HG03175 (cell line): ENCODE results near the gene CSHL1.
"Not testable (repeated sequence)": the region's sequence is repeated elsewhere in the genome, so short reads cannot be mapped to it uniquely, and the experiment has no call there.

ENCODE experiments used
- ATAC-seq: cut with Tn5 transposase; IDR thresholded peaks from one replicate; pipeline ENCODE4 v1.9.1; 2021; ENCODE audit warnings: mild to moderate bottlenecking, moderate library complexity; ENCODE audit not compliant: unreplicated experiment

The CSHL1 gene

DNA sequence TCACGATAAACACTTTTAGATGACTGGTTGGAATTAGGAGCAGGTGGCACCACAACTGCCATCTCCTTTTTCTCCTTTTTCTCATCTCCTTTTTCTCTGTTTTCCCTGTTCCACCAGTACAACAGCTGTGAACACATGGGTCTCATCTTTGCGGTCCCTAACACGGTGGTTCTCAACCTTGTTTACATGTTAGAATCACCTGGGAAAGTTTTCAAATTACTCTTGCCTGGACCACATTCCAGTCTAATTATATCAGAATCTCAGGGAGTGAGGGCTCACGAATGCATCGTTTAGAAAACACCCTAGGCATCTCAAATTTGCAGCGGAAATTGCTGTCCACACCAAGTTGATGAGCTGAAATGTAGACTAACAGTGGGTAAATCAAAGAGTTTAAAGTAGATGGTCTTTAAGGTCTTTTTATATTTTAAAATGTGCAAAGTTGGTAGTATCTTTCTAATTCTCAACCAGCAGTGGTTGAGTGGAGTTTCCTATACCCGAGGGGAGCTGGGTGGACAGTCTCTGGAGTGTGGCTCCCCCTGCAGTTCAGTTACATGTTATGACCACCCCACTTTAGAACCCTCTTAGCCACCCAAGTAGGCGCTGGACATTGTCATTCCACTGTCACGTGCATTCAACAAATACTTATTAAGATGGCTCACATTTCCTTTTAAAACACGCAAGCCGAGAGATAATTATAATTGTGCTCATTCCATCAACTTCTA is 18.6 kb downstream of the CSHL1 start:
- ATAC-seq: not testable (repeated sequence)

DNA sequence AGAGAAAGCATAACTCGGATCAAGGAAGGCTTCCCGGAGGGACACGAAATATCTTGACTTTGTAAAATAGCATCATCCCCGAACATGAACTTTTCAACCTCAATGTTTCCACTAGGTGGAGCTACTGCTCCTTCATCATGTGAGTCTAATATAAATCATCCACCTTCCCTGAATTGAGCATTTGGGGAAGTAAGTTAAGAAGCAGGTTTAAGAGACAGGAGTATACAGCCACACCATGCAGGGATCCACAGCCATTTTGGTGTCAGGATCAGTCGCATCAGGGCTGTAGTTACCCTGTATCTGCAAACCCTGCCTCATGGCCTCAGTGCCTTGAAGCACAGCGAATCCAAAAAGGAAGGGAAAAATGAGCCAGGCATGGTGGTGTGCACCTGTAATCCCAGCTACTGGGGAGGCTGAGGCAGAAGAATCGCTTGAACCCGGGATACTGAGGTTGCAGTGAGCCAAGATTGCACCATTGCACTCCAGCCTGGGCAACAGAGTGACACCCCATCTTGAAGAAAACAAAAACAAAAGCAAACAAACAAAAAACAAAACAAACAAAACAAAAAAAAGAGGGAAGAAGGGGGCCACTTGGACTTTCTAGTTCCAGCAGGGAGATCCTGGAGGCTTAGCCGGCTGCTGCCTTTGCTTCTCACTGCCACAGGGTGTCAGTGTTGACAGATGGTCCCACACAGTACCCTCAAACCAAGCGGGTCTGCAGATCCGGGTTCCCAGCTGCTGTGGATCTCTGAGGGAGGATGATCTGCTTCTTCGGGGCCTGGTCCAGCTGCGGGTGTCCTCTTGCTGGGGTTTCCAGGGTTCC is 21.8 kb downstream of the CSHL1 start:
- ATAC-seq: not testable (repeated sequence)

DNA sequence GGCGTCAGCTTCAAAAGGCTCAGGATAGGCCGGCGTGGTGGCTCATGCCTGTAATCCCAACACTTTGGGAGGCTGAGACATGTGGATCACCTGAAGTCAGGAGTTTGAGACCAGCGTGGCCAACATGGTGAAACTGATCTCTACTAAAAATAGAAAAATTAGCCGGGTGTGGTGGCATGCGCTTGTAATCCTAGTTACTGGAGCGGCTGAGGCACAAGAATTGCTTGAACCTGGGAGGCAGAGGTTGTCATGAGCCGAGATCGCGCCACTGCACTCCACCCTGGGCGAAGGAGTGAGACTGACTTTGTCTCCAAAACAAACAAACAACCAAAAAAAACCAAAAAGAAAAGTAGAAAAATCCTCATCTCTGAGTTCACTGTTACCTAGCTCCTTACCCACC is 25.9 kb downstream of the CSHL1 start:
- not testable (repeated sequence) for ATAC-seq

DNA sequence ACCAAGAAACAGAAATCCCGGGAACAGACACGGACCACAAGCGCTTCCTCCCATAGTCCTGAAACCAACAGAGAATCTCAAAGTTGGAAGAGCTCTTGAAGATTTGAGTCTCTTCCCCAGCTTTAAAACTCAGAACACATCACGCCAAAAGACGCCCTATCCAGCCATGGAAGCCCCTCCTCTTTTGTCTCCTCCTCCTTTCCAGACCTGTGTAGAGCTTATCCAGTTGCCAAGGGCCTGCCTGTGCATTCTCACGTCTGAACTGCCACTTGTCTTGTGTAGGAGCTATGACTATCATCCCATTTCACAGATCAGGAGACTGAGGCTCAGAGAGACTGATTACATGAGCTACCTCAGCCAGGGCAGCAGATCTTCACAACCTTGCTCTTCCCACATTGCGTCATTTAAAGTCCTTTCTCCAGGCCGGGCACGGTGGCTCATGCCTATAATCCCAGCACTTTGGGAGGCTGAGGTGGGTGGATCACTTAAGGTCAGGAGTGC is 28.4 kb downstream of the CSHL1 start:
- not testable (repeated sequence) for ATAC-seq

DNA sequence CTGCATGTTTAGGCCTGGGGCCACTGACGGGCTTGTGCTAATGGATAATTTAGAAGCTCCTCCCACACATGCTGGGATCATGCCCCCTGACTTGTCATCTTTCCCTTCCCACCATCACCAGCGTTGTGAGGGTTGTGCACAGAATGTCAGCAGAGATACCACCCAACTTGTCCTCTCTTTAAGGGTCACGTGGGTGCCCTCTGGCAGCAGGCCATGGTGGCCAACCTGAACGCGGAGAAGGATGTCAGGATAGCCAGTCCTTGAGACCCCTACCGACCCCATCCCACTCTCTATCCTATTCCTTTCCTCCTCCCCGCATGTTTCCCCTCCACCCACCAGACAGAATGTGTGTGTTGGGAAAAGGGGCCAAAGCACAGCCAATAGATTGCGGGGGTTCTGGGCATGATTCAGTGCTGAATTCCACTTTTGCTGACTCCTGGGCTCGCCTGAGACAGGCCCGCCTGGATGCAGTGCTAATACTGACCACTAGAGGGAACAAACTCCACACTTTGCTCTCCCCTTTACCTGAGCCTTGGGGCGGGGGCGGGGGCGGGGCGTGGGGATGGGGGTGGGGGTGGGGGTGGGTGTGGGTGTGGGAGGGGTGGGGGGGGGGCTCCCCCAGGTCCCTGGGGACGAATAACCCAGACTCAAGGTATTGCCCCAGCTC is 29.0 kb downstream of the CSHL1 start, which contains the start of gene GH2:
Gene GH2, minus strand, starts transcription at position 10 of the 667 bp plus-strand sequence. CDS start 143 bp downstream, outside the sequence.
- ATAC-seq: no peak

DNA sequence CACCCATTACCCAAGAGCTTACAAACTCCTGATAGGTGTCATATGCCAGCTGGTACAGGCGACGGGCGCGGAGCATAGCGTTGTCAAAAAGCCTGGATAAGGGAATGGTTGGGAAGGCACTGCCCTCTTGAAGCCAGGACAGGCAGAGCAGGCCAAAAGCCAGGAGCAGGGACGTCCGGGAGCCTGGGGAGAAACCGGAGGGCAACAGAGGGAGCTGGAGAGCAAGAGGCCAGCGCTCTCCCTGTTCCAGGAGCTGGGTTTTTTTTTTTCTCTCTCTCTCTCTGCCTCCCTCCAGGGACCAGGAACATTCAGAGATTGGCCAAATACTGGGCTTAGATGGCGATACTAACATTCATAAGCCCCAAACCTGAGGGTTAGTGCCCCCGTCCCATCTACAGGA is 29.7 kb downstream of the CSHL1 start:
- ATAC-seq: not testable (repeated sequence)

DNA sequence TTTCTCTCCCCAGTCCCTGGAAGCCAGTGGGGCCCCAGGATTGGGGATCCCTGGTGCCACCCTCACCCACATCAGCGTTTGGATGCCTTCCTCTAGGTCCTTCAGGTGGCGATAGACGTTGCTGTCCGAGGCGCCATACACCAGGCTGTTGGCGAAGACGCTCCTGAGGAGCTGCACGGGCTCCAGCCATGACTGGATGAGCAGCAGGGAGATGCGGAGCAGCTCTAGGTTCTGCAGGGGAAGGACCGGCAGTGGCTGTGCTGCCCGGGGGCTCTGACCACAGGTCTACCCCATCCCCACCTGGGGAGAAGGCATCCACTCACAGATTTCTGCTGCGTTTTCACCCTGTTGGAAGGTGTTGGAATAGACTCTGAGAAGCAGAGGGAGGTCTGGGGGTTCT is 30.4 kb downstream of the CSHL1 start:
- ATAC-seq: no peak

DNA sequence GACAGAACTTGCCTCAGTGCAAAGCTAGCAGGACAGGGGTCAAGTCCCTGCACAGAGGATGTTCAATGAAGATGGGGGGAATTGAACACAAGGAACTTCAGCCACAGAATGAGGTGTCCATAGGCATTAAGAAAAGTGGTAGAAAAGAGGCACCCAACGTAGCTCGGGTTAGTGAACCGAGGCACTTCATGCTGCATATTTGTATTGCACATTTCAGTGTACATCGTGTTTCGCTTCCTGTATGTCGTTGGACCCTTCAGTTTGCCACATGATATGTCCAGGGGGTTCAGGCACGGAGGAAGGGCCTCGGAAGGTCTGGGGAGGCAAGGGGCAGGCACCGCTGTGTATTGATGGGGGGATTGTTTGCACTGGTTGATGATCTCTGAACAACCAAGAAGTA is 32.6 kb downstream of the CSHL1 start:
- not testable (repeated sequence) for ATAC-seq

DNA sequence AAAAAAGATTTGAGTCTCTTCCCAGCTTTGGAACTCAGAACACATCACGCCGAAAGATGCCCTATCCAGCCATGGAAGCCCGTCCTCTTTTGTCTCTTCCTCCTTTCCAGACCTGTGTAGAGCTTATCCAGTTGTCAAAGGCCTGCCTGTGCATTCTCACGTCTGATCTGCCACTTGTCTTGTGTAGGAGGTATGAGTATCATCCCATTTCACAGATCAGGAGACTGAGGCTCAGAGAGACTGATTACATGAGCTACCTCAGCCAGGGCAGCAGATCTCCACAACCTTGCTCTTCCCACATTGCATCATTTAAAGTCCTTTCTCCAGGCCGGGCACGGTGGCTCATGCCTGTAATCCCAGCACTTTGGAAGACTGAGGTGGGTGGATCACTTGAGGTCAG is 36.4 kb downstream of the CSHL1 start:
- not testable (repeated sequence) for ATAC-seq

DNA sequence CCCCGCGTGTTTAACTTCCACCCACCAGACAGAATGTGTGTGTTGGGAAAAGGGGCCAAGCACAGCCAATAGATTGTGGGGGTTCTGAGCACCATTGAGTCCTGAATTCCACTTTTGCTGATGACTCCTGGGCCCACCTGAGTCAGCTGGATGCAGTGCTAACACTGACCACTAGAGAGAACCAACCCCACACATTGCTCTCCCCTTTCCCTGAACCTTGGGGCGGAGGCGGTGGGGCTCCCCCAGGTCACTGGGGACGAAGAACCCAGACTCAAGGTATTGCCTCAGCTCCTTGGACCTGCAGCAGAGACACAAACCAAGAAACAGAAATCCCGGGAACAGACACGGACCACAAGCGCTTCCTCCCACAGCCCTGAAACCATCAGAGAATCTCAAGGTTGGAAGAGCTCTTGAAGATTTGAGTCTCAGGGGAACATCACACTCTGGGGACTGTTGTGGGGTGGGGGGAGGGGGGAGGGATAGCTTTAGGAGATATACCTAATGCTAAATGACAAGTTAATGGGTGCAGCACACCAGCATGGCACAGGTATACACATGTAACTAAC is 36.9 kb downstream of the CSHL1 start:
- not testable (repeated sequence) for ATAC-seq

DNA sequence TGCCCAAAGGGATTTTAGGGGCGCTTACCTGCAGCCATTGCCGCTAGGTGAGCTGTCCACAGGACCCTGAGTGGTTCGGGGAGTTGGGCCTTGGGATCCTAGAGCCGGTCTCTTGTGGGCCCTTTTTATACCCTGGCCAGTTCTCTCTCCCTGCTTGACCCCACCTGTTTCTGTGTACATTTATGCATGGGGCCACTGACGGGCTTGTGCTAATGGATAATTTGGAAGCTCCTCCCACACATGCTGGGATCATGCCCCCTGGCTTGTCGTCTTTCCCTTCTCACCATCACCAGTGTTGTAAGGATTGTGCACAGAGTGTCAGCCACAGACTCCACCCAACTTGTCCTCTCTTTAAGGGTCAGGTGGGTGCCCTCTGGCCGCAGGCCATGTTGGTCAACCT is 37.5 kb downstream of the CSHL1 start, which contains the start of gene CSH2:
Gene CSH2, minus strand, starts transcription at position 101 of the 400 bp plus-strand sequence. Its CDS starts 63 bp downstream, at position 38.
- not testable (repeated sequence) for ATAC-seq

DNA sequence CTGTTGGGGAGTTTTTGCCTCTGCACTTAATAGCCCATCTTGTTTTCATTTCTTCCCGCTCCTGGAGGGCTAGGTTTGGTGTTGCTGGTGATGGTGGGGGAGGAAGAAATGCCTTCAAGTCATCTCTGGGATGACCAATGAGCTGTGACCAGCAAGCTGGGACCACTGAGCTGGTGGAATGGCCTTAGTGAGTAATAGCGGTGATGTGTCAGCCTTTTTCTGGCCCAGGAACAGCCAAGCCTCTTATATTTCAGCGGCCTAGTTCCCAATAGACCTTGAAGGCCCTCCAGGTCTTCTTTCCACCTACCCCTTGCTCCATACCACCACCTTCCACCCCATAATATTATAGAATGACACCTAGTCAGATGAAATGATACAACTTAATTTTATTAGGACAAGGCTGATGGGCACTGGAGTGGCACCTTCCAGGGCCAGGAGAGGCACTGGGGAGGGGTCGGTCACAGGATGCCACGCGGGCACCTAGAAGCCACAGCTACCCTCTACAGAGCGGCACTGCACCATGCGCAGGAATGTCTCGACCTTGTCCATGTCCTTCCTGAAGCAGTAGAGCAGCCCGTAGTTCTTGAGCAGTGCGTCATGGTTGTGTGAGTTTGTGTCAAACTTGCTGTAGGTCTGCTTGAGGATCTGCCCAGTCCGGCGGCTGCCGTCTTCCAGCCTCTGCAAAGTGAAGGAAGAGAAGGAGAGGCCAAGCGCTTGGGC is 39.3 kb downstream of the CSHL1 start:
- not testable (repeated sequence) for ATAC-seq

DNA sequence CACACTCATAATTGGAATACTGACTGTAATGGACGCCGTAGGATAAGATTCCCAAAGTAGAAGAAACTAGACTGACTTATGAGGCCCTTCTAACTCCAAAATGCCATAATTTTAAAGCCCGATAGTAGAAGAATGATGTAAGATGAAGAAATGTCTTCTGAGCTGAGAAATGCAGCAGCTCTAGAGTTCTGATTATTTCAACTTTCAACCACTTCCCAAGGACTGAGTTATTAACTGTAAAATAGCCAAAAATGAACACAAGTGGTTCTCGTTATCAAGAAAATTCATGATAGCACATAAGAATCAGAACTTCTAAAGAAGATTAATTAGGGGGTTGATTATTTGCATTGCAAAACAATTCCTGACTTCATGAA is 40.8 kb downstream of the CSHL1 start:
- not testable (repeated sequence) for ATAC-seq

DNA sequence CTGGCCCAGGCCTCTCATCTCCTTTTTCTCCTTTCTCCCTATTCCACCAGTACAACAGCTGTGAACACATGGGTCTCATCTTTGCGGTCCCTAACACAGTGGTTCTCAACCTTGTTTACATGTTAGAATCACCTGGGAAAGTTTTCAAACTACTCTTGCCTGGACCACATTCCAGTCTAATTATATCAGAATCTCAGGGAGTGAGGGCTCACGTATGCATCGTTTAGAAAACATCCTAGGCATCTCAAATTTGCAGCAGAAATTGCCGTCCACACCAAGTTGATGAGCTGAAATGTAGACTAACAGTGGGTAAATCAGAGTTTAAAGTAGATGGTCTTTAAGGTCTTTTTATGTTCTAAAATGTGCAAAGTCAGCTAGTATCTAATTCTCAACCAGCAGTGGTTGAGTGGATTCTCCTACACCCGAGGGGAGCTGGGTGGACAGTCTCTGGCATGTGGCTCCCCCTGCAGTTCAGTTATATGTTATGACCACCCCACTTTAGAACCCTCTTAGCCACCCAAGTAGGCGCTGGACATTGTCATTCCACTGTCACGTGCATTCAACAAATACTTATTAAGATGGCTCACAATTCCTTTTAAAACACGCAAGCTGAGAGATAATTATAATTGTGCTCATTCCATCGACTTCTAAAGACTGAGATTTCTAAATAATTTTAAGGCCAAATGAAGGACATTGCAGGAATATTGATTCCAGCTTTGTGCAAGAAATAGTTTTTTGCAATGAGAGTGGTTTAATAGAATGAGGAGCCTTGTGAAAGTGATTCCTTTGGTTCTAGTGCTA is 41.4 kb downstream of the CSHL1 start:
- not testable (repeated sequence) for ATAC-seq

DNA sequence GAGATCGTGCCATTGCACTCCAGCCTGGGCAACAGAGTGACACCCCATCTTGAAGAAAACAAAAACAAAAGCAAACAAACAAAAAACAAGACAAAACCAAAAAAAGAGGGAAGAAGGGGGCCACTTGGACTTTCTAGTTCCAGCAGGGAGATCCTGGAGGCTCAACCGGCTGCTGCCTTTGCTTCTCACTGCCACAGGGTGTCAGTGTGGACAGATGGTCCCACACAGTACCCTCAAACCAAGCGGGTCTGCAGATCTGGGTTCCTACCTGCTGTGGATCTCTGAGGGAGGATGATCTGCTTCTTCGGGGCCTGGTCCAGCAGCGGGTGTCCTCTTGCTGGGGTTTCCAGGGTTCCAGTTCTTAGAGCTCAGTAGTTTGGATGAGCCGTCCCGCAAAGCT is 44.4 kb downstream of the CSHL1 start:
- not testable (repeated sequence) for ATAC-seq
